SHP77 (cell line): ENCODE data around the gene PMEPA1.

Experiments
- DNase-seq, 2 experiments: peaks; one replicate each; lab custom pipeline; 2025; lab: John Stamatoyannopoulos, UW

The PMEPA1 gene

GRCh38 chr20:57609086-57609841, 100.6 kb downstream of the PMEPA1 start:
- no peak for DNase-seq

GRCh38 chr20:57608516-57608915, 101.3 kb downstream of the PMEPA1 start:
- DNase-seq: no peak

DNA sequence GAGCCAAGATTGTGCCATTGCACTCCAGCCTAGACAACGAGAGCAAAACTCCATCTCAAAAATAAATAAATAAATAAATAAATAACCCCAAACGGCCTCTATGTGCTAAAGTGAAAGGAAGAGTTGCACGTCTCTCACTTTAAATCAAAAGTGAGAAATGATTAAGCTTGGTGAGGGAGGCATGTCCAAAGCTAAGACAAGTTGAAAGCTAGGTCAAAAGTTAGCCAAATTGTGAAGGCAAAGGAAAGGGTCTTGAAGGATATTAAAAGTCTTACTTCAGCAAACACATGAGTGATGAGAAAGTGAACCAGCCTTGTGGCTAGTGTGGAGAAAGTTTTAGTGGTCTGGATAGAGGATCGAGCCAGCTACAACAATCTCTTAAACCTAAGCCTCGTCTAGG, 103.9 kb downstream of the PMEPA1 start:
- DNase-seq: no peak

- DNase-seq: no peak
Observed at GRCh38 chr20:57605045-57605444, 104.8 kb downstream of the PMEPA1 start.

DNA sequence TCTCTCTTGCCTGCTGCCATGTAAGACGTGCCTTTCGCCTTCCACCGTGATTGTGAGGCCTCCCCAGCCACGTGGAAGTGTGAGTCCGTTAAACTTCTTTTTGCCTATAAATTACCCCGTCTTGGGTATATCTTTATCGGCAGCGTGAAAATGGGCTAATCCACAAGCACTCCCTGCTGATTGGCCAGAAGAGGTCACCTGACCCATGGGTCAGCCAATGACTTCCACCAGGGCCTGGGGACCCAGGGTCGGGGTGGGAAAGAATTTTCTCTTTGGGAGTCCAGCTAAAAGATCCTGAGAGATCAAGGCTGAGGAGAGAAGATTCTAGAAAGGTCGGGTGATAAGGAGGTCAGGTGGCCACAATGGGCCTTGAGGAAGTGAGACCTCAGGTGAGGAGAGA, 106.7 kb downstream of the PMEPA1 start:
- DNase-seq: no peak

GRCh38 chr20:57601737-57602136, 108.1 kb downstream of the PMEPA1 start:
- no peak for DNase-seq

GRCh38 chr20:57601211-57601570, 108.6 kb downstream of the PMEPA1 start:
- no peak for DNase-seq

DNA sequence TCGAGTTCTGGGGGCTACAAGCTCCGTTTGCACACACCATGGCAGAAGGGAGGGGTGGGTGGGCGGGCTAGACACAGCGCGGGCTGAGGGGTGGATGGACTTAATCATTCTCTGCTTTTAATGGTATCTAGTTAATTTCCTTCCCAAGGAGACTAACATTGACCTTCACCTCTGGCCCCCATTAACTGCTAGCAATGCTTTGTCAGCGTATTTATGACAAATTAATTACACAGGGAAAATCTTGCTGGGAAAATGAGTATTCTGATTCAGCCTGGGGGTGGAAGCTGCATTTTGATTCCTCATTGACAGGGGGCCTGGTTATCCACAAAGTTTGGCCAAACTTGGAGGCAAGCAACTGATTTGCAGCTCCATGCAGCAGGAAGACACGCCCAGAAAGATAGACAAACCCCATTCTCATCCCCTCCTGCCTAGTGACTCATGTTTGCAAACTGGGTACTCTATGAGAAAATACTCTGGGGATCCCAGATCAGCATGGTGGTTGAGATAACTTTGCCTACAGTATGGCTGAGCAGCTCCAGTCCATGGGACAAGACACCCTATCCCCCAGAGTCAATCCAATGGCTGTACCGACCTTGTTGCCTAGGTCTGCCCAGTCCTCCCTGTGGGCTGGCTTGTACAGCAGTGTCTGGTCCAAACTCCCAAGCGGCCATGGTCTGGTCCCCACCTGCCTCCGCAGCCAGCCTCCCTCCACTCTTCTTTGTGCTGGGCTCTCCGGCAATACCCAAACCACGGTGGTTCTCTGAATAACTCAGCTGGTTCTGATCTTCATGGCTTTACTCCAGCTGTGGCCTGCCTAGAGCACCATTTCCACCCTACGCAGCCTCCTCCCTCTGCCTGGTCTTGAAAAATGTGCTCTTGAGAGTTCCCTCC, 109.2 kb downstream of the PMEPA1 start:
- no peak for DNase-seq

DNA sequence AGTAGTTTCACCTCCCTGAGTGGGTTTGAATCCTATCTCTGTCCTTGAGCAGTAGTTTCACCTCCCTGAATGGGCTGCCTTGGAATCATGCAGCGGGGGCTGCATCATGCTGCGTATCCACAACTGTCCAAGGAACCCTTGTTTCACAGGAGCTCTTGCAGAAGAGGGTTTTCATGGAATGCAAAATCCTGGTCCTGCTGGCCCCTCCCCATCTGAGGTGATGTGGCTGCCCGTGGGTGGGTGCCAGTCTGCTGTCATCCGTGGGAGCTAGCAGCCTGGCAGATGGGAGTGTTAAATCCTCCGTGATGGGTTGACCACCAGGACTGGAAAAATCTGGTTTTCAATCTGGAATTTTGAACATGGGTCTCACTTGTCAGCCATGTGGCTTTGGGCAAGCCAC, 111.3 kb downstream of the PMEPA1 start:
- no peak for DNase-seq
